Measurements from ENCODE around the gene FRMD4A.
"Not testable (repeated sequence)": the region's sequence is repeated elsewhere in the genome, so short reads cannot be mapped to it uniquely, and the experiment has no call there.

Gene FRMD4A

DNA sequence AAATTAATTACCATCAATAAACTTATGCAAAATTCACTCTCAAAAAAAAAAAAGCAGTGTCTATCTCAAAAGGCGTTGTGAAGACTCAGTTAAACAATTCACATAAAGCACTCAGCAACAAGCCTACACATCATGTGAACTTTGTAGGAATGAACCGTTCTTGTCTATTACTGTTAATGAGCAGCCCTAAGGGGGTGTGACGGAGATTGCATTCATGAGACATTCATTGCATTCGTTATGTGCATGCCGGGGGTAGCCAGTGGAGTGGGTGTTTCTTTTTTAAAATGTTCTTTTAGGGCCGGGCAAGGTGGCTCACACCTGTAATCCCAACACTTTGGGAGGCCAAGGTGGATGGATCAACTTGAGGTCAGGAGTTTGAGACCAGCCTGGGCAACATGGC is 551.0 kb downstream of the FRMD4A start:
- no peak for DNase-seq
- ATAC-seq (replicated peaks), result no peak
- Mint-ChIP-seq H3K27me3 (peaks cover 16 to 23% of the 10 kb centered on the region in 2 donors), H3K36me3 (ENCODE audit: insufficient read depth) (peaks cover 4% of the 10 kb centered on the region), H3K9me3 (no peaks in the 10 kb centered on the region), H3K4me1 (ENCODE audit: low read depth in 2 of 2) (peaks cover 4 to 10% of the 10 kb centered on the region in 2 donors), H3K4me3 (no peak overlapping the region), H3K27ac (no peak overlapping the region)

- H3K4me3 Mint-ChIP-seq; H3K4me1 Mint-ChIP-seq (ENCODE audit: low read depth in 2 of 2); H3K36me3 Mint-ChIP-seq (ENCODE audit: insufficient read depth); H3K9me3 Mint-ChIP-seq; ATAC-seq (replicated peaks); H3K27ac Mint-ChIP-seq; DNase-seq: not testable (repeated sequence)
- peaks cover 27 to 34% of the 10 kb centered on the region in 2 donors for H3K27me3 Mint-ChIP-seq
These were observed 552.1 kb downstream of the FRMD4A start for GRCh38 chr10:13778693-13778960.

DNA sequence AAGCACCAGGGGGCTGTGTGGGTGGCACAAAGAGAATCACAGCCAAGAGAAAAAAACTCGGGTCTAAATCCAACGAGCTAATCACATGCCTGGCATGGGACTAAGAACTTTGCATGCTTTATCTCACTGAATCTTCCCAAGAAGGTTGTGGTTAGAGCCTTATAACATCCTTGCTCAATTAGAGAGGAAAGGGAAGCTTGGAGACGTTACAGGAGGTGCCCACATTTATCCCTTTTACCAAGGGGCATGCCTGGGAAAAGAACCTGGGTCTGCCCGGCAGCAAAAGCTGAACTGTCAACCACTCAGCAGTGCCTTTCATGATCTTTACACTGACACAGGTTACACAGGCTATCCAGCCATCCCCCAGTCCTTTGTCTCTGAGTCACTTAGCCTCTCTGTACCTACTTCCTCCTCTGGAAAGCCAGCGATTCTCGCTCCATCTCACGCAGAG is 553.8 kb downstream of the FRMD4A start:
- H3K9me3 Mint-ChIP-seq, result no peaks in the 10 kb centered on the region
- H3K4me3 Mint-ChIP-seq, result no peak overlapping the region
- H3K27ac Mint-ChIP-seq, result no peak overlapping the region
- peaks cover 4% of the 10 kb centered on the region for H3K36me3 Mint-ChIP-seq (ENCODE audit: insufficient read depth)
- ATAC-seq (replicated peaks), result no peak
- peaks cover 40 to 47% of the 10 kb centered on the region in 2 donors for H3K27me3 Mint-ChIP-seq
- no peak for DNase-seq
- H3K4me1 Mint-ChIP-seq (ENCODE audit: low read depth in 2 of 2), result peaks cover 2 to 3% of the 10 kb centered on the region in 2 donors

DNA sequence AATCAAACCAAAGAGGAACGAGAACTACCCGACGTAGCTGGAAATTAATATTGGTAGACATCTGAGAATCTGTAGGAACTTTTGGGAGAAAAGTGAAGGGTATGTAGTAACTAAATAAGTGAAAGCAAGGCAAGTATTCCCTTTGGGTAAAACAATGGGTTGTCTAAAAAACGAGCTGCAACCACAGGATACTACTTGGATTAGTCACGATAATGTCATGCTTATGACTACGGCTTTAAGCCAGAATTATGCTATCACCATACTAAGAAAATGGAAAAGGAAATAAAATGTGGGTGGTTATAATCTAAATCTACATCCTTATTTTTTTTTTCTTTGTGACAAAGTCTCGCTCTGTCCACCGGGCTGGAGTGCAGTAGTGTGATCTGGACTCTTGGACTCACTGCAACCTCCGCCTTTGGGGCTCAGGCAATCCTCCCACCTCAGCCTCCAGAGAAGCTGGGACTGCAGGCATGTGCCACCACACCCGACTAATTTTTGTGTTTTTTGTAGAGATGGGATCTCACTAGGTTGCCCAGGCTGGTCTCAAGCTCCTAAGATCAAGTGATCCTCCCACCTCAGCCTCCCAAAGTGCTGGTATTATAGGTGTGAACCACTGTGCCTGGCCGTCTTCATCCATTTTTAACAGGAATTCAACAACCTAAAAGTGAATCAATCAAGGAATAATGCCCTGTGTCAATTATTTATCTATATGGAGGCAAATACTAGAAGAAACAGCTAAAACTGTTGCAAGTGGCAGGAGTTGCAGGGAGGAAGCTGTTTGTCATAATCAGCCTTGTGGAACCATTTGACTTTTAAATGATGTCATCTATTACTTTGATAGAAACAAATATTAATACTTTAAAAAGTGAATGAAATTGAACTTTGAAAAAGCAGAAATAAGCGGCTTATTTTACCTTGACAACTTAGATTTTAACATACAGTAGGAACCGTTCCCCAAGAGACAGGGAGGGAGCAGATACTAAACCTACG is 554.6 kb downstream of the FRMD4A start:
- DNase-seq, result no peak
- ATAC-seq (replicated peaks), result no peak
- Mint-ChIP-seq H3K4me3 (no peak overlapping the region), H3K27me3 (peaks cover 40 to 47% of the 10 kb centered on the region in 2 donors), H3K9me3 (no peaks in the 10 kb centered on the region), H3K36me3 (ENCODE audit: insufficient read depth) (peaks cover 4% of the 10 kb centered on the region), H3K27ac (no peak overlapping the region), H3K4me1 (ENCODE audit: low read depth in 2 of 2) (peaks cover 2 to 3% of the 10 kb centered on the region in 2 donors)

DNA sequence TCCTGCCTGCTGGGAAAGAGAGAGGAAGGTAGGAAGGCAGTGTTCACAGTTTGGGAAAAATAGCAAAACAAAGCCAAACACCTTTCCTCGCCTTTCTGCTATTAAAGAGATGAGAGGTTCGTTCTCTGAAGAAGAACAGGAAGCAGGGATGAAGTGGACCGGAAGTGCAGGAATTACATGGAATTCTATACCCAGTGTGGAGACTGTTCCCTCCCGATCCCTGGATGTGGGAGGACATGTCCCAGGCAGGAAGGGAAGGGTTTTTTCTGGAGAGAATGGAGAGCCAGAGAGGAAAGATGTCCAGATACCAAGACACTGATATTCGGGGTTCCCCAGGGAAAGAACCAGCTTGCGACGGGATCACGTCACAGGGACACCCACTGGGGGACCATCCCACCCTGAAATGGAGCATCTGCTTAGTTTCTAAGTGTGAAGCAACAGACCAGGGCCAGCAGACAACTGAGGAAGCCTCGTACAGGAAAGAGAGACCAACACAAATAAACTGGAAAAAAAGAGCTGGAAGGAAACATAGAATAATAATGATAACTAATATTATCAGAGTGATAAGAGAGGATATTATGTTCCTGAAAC is 556.3 kb downstream of the FRMD4A start:
- Mint-ChIP-seq H3K4me3 (no peak overlapping the region), H3K4me1 (ENCODE audit: low read depth in 2 of 2) (peaks cover 2 to 3% of the 10 kb centered on the region in 2 donors), H3K36me3 (ENCODE audit: insufficient read depth) (peaks cover 4% of the 10 kb centered on the region), H3K27me3 (peaks cover 49 to 59% of the 10 kb centered on the region in 2 donors), H3K9me3 (no peaks in the 10 kb centered on the region), H3K27ac (no peak overlapping the region)
- DNase-seq (no peak), ATAC-seq (replicated peaks) (no peak)

GRCh38 chr10:13773496-13774170 is 557.1 kb downstream of the FRMD4A start:
- no peak for ATAC-seq (replicated peaks)
- no peak overlapping the region for H3K27ac Mint-ChIP-seq

GRCh38 chr10:13773043-13773442 is 557.7 kb downstream of the FRMD4A start:
- H3K27ac Mint-ChIP-seq, result no peak overlapping the region
- H3K27me3 Mint-ChIP-seq, result peaks cover 56 to 72% of the 10 kb centered on the region in 2 donors
- ATAC-seq (replicated peaks), result no peak

More at GRCh38 chr10:13773496-13774170, 557.1 kb downstream of the FRMD4A start:
- Mint-ChIP-seq H3K4me1 (ENCODE audit: low read depth in 2 of 2) (peaks cover 2 to 3% of the 10 kb centered on the region in 2 donors), H3K4me3 (no peak overlapping the region), H3K36me3 (ENCODE audit: insufficient read depth) (peaks cover 4% of the 10 kb centered on the region), H3K9me3 (no peaks in the 10 kb centered on the region), H3K27me3 (peaks cover 54 to 66% of the 10 kb centered on the region in 2 donors)
- no peak for DNase-seq

DNA sequence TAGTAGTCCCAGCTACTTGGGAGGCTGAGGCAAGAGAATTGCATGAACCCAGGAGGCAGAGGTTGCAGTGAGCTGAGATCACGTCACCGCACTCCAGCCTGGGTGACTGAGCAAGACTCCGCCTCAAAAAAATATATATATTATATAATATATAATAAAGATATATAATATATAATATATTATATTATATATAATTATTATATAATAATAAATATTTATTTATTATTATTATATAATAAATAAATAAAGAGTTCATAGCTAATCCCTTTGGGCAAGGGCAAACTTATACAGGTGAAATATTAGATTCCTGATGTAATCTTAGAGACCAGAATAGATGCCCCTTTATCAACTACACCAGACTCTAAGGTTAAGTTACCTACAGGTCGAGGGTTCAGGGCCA is 558.7 kb downstream of the FRMD4A start:
- Mint-ChIP-seq H3K27ac (no peak overlapping the region), H3K36me3 (ENCODE audit: insufficient read depth) (peaks cover 4% of the 10 kb centered on the region), H3K9me3 (no peaks in the 10 kb centered on the region), H3K4me1 (ENCODE audit: low read depth in 2 of 2) (no peaks in the 10 kb centered on the region), H3K4me3 (no peak overlapping the region), H3K27me3 (peaks cover 59 to 82% of the 10 kb centered on the region in 2 donors)
- ATAC-seq (replicated peaks) (no peak), DNase-seq (no peak)

More at GRCh38 chr10:13773043-13773442, 557.7 kb downstream of the FRMD4A start:
- Mint-ChIP-seq H3K36me3 (ENCODE audit: insufficient read depth) (peaks cover 4% of the 10 kb centered on the region), H3K4me1 (ENCODE audit: low read depth in 2 of 2) (peaks cover 2 to 3% of the 10 kb centered on the region in 2 donors), H3K9me3 (no peaks in the 10 kb centered on the region), H3K4me3 (no peak overlapping the region)
- DNase-seq, result no peak

GRCh38 chr10:13770760-13771493 is 559.8 kb downstream of the FRMD4A start:
- ATAC-seq (replicated peaks), result no peak
- no peak for DNase-seq
- H3K4me1 Mint-ChIP-seq (ENCODE audit: low read depth in 2 of 2), result no peaks in the 10 kb centered on the region
- H3K9me3 Mint-ChIP-seq, result no peaks in the 10 kb centered on the region
- H3K27ac Mint-ChIP-seq, result no peak overlapping the region
- H3K4me3 Mint-ChIP-seq, result no peak overlapping the region
- H3K36me3 Mint-ChIP-seq (ENCODE audit: insufficient read depth), result peaks cover 4% of the 10 kb centered on the region
- peaks cover 66 to 82% of the 10 kb centered on the region in 2 donors for H3K27me3 Mint-ChIP-seq

GRCh38 chr10:13769946-13770345 is 560.8 kb downstream of the FRMD4A start:
- Mint-ChIP-seq H3K27me3 (peaks cover 59 to 75% of the 10 kb centered on the region in 2 donors), H3K36me3 (ENCODE audit: insufficient read depth) (no peaks in the 10 kb centered on the region), H3K9me3 (no peaks in the 10 kb centered on the region), H3K4me1 (ENCODE audit: low read depth in 2 of 2) (no peaks in the 10 kb centered on the region), H3K4me3 (no peak overlapping the region), H3K27ac (no peak overlapping the region)
- ATAC-seq (replicated peaks) (no peak), DNase-seq (no peak)

DNA sequence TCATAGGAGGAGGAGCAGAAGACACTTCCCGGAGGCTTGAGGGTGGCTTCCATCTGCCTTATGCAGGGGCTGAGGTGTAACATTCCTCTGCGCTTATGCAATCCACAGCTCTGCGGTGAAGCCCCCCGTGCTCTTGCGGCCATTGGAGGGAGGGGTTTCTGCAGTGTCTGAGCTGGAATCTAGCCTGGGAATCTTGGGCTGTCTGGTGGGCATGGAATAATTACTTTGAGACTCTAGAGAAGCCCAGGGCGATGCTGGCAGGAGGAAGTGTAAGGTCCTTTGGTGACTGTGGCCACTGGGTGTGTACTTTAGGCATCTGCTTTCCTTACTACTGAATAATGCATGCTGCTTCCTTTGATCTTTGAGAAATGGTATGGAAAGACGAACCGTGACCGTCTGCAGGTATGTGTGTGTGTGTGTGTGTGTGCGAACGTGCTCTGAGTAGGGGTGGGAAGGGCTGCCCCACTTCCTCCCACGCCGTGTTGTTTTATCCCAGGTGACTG is 563.0 kb downstream of the FRMD4A start:
- Mint-ChIP-seq H3K4me3 (no peak overlapping the region), H3K9me3 (no peaks in the 10 kb centered on the region), H3K27me3 (peaks cover 37 to 53% of the 10 kb centered on the region in 2 donors), H3K27ac (no peak overlapping the region), H3K36me3 (ENCODE audit: insufficient read depth) (no peaks in the 10 kb centered on the region), H3K4me1 (ENCODE audit: low read depth in 2 of 2) (no peaks in the 10 kb centered on the region)
- no peak for ATAC-seq (replicated peaks)
- DNase-seq, result no peak

DNA sequence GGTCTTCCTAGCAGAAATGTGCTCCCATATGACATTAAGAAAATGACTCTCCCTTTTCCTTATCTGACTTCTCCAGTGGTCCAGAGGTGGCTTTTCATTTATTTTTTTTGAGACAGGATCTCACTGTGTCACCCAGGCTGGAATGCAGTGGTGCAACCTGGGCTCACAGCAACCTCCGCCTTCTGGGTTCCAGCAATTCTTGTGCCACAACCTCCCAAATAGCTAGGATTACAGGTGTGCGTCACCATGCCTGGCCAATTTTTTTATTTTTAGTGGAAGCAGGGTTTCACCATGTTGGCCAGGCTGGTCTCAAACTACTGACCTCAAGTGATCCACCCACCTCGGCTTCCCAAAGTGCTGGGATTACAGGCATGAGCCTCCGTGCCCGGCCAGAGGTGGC is 563.6 kb downstream of the FRMD4A start:
- not testable (repeated sequence) for H3K9me3 Mint-ChIP-seq; H3K4me3 Mint-ChIP-seq; H3K4me1 Mint-ChIP-seq (ENCODE audit: low read depth in 2 of 2); DNase-seq; H3K27ac Mint-ChIP-seq; H3K36me3 Mint-ChIP-seq (ENCODE audit: insufficient read depth); ATAC-seq (replicated peaks)
- peaks cover 33 to 50% of the 10 kb centered on the region in 2 donors for H3K27me3 Mint-ChIP-seq
